H1 (cell line): ENCODE measurements around the gene SPOCD1. TPM values are rescaled to one million over a fixed set of nuclear protein-coding genes. Genes with fewer than 3 reads are reported as not detected.

Experiments
- BCL11A ChIP-seq, 2 experiments: IDR thresholded peaks; one replicate each; pipeline ENCODE4 v1.6.1; 2011; ENCODE audit warnings: low read depth in 2 of 2, low read length in 2 of 2, mild to moderate bottlenecking in 2 of 2
- CEBPB ChIP-seq: IDR thresholded peaks from 2 replicates; pipeline ENCODE4 v1.6.1; 2012; ENCODE audit warnings: low read depth, low read length
- FOSL1 ChIP-seq: IDR thresholded peaks from 2 replicates; pipeline ENCODE4 v1.6.1; 2011; ENCODE audit warnings: mild to moderate bottlenecking, low read depth, low read length, moderate library complexity; ENCODE audit not compliant: insufficient read depth
- MAX ChIP-seq: IDR thresholded peaks from 2 replicates; pipeline ENCODE4 v1.6.1; 2012; ENCODE audit warnings: inconsistent platforms
- NRF1 ChIP-seq: IDR thresholded peaks from 2 replicates; pipeline ENCODE4 v1.6.1; 2011; ENCODE audit warnings: mild to moderate bottlenecking, low read depth, low read length, improper control_type of control experiment
- SUZ12 ChIP-seq: fragments of 200-600 bp; sonication (generic); IDR thresholded peaks from 2 replicates; pipeline ENCODE4 v1.6.1; 2012; ENCODE audit warnings: mild to moderate bottlenecking, inconsistent platforms, low read length, moderate library complexity, mixed read lengths
- TCF12 ChIP-seq: IDR thresholded peaks from 2 replicates; pipeline ENCODE4 v1.6.1; 2011; ENCODE audit warnings: low read depth, mild to moderate bottlenecking, low read length
- TEAD4 ChIP-seq: IDR thresholded peaks from 2 replicates; pipeline ENCODE4 v1.6.1; 2012; ENCODE audit warnings: low read depth, low read length, inconsistent platforms, mixed read lengths
- polyA plus RNA-seq, 7 experiments: library from polyadenylated mRNA; depleted of rRNA in 3 of 7; stranded (reverse) in 5 of 7; unstranded in 2 of 7; fragments of >200 nt in 5 of 7; fragments of 200-250 nt in 2 of 7; gene quantifications; 1 replicate in 5 of 7; 2 replicates in 1 of 7; 4 replicates in 1 of 7; pipeline versions ENCODE4 v1.2.1 to v1.2.3, GENCODE V29; 2011 to 2013; ENCODE audit warnings: missing spikeins in 2 of 7, mixed read lengths in 2 of 7
- total RNA-seq: library from RNA; stranded (reverse); fragmentation: NEBNext Ultra II Directional; extraction: Animal tissue kit (Norgen Biotek cat#: 25700); gene quantifications from 2 replicates; pipeline ENCODE4 v1.2.1, GENCODE V29; 2021

SPOCD1 gene
- total and polyA plus RNA-seq, 2 of the 8 experiments (the other 6 are each of a cell fraction or from before 2014, with no cell fraction given): 1.8 to 2.9 TPM

- TF ChIP-seq MAX: no peak
- no peak for TF ChIP-seq BCL11A (IDR thresholded peaks at IDR 0.05; ENCODE audit: low read depth in 2 of 2, low read length in 2 of 2)
- TF ChIP-seq FOSL1: no peak
- TF ChIP-seq TCF12: no peak
- no peak for TF ChIP-seq TEAD4
- peak; percentile 89 for TF ChIP-seq SUZ12
- no peak for TF ChIP-seq NRF1
- TF ChIP-seq CEBPB: no peak
Measured at GRCh38 chr1:31771891-31772668, 43.7 kb downstream of the SPOCD1 start (continued).
